Spinal cord (tissue), 10 donors: ENCODE measurements around the gene AXIN2. TPM values are rescaled to one million over a fixed set of nuclear protein-coding genes. Genes with fewer than 3 reads are reported as not detected.

Experiments
- DNase-seq, 6 donors: peaks; one replicate each; pipeline versions ENCODE4 v3.0.0 to v3.0.0-alpha.2; 2013 to 2015; ENCODE audit warnings: low spot score in 6 of 6, low read depth in 4 of 6
- H3K27ac ChIP-seq: one replicate; pipeline ENCODE4 v1.5.1; 2013; ENCODE audit warnings: low read depth, low read length, control low read depth
- H3K27me3 ChIP-seq: one replicate; pipeline ENCODE4 v1.6.1; 2013; ENCODE audit warnings: low read length; ENCODE audit not compliant: control insufficient read depth, insufficient read depth
- H3K36me3 ChIP-seq: one replicate; pipeline ENCODE4 v1.6.1; 2013; ENCODE audit warnings: low read length; ENCODE audit not compliant: control insufficient read depth, insufficient read depth
- H3K4me1 ChIP-seq: one replicate; pipeline ENCODE4 v1.6.1; 2013; ENCODE audit warnings: low read length; ENCODE audit not compliant: control insufficient read depth, insufficient read depth
- H3K4me3 ChIP-seq: one replicate; pipeline ENCODE4 v1.5.1; 2013; ENCODE audit warnings: low read depth, low read length, control low read depth
- H3K9me3 ChIP-seq: one replicate; pipeline ENCODE4 v1.6.1; 2013; ENCODE audit warnings: low read length; ENCODE audit not compliant: control insufficient read depth, insufficient read depth
- WGBS: methylation state at CpG from one replicate; pipeline ENCODE4 v1.1.5; 2013; ENCODE audit warnings: missing lambda C conversion rate; ENCODE audit not compliant: insufficient coverage; 5-methylcytosine and 5-hydroxymethylcytosine counted together
- polyA plus RNA-seq, 2 donors: library from polyadenylated mRNA; unstranded; fragments of 120-200 nt; gene quantifications; one replicate each; pipeline ENCODE4 v1.2.1, GENCODE V29; 2013; ENCODE audit not compliant: insufficient read length in 2 of 2
- total RNA-seq, 2 donors: library from RNA; depleted of rRNA in 1 of 2; stranded (reverse); fragments of 120-200 nt in 1 of 2; fragments of >200 nt in 1 of 2; gene quantifications; one replicate each; pipeline versions ENCODE4 v1.2.3 to v1.2.4, GENCODE V29; 2013 to 2014
- donor health status: healthy.

Gene AXIN2
- total and polyA plus RNA-seq, 4 donors = 17.4 to 51.4 (median 33.4) TPM

DNA sequence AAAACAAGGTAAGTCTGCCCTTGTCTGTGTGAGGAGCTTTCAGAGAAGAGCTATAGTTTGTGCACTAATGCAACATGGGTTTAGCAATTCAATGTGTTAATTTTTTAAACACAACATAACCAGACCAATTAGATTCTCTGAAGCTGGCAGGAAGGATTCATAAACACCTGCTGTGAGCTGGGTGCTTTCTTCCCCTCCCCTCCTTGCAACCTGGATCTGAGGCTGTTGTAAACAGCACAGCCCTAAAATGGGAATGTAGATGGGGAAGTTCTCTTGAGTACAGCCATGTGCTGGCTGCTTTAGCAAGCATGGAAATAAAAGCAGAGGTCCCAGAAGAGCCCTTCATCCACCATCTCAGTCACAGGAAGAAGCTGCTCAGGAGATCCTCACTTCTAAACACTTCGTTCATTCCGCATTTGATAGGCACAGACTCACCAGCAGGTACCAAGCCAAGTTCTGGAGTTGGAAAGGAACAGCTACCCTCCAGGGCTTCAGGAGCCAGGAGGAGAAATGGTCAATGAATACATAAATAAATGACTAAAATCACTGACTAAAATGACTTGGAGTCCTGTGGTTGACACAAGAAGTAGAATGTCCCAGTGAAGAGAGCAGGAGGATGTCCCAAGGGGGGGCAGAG, 21.7 kb downstream of the AXIN2 start:
- peak in 2 of 6 donors; percentile 60 to 88 for DNase-seq
- Histone ChIP-seq H3K27me3 (no peaks in the 10 kb centered on the region), H3K4me3 (no peak overlapping the region), H3K4me1 (peaks cover 69% of the 10 kb centered on the region), H3K36me3 (peaks cover 47% of the 10 kb centered on the region), H3K27ac (peak overlapping the region; percentile 79), H3K9me3 (no peaks in the 10 kb centered on the region)
- no CpG with 5 or more reads among the region's 2 CpGs for WGBS

DNA sequence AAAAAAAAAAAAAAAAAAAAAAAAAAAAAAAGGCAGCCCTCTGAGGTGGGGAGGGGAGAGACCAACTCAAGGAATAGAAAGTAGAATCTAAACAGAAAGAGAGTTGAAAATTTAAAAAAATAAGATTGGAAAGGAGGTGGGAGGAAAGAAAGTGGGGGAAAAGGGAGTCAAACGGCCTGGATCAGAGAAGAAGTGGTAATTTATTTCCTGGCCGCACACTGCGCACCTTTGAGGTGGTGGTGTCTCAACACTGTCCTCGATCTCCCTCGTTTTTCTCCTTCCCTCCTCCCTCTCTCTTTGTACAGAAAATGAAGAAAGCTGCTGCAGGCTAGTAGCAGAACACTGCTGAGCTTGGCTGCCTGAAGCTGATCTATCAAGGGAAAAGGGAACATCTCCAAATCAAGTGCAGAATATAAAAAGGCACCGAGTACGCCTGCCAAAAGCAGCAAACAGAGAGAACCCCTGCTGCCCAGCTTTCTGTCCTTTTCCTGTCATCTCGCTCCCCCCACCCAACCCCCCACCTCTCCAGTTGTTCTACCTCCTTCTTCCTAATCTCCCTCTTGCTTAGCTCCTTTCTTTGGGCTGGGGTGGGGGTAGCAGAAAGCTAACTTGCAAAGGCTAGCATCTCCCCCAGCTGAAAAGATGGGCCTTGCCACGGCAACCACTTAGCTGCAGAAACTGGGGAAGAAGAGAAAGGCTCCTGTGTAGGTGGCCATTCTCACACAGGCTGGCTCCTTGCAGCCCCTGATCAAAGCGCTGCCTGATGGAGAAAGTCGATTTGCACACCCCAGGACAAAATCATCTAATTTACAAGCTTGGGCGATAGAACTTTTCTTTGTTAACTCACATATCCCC, 22.5 kb downstream of the AXIN2 start:
- 8% methylated on average over 2 of the region's 12 CpGs for WGBS
- Histone ChIP-seq H3K9me3 (no peaks in the 10 kb centered on the region), H3K27me3 (no peaks in the 10 kb centered on the region), H3K27ac (peak overlapping the region; percentile 79), H3K4me1 (peaks cover 71% of the 10 kb centered on the region), H3K36me3 (peaks cover 51% of the 10 kb centered on the region), H3K4me3 (no peak overlapping the region)
- peak in 2 of 6 donors; percentile 92 to 93 for DNase-seq

DNA sequence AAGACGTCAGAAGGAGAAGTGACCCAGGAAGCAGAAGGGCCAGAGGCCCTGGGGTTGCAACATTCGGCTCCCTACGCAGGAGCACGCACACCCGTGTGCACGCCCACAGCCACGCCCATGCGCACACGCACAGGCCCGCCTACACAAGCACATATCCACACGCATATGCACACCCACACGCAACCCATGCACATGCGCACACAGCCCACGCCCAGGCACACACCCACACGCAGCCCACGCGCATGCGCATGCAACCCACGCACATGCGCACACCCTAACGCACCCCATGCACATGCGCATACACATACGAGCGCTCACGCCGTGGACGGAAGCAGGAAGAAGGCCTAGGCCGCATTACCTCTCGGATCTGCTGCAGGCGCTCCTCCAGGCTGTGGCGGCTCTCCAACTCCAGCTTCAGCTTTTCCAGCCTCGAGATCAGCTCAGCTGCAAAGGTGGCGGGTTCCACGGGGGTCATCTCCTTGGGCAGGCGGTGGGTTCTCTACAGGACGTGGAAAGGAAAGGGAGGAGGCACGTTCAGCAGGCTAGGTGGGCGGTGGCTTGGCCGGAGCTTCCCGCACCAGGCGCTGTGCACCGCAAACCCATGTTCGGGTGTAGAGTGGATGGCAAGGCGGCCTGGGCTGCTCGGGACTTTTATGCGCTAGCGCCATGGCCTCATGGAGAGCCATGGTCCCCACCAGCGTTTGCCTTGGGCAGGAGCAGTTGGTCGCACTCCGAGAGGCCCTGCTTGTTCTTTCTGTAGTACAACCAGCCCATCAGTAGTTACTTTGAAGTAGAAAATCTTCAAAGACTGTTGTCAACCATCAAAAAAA, 23.4 kb downstream of the AXIN2 start:
- peak overlapping the region; percentile 79 for H3K27ac ChIP-seq
- no peak for DNase-seq

DNA sequence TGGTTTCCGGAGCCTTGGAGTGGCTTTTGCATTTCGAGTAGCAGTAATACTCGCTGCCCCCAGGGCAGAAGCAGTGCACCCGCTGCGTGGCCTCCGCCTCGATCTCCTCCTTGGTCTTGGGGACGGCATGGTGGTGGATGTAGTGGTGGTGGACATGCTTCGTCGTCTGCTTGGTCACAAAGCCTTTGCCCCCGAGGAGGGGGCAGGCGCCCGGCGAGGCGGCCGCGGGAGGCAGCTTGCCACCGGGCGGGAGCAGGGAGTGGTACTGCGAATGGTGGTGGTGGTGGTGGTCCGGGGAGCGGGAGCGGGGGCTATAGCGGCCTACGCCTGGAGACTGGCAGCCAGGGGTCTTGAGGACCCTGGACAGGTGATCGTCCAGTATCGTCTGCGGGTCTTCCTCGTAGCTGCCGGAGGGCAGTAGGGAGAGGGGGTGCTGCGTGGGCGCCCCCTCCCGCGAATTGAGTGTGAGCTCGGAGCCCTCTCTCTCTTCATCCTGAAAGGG, 24.1 kb downstream of the AXIN2 start:
- peaks cover 82% of the 10 kb centered on the region for H3K4me1 ChIP-seq
- H3K9me3 ChIP-seq = no peaks in the 10 kb centered on the region
- WGBS = 96% methylated on average over 27 of the region's 35 CpGs
- H3K36me3 ChIP-seq = peaks cover 66% of the 10 kb centered on the region
- no peak for DNase-seq
- H3K27me3 ChIP-seq = no peaks in the 10 kb centered on the region
- H3K27ac ChIP-seq = no peak overlapping the region
- H3K4me3 ChIP-seq = no peak overlapping the region

More for the DNA sequence above, 23.4 kb downstream of the AXIN2 start:
- Histone ChIP-seq H3K36me3 (peaks cover 60% of the 10 kb centered on the region), H3K9me3 (no peaks in the 10 kb centered on the region), H3K4me1 (peaks cover 75% of the 10 kb centered on the region), H3K4me3 (no peak overlapping the region), H3K27me3 (no peaks in the 10 kb centered on the region)
- WGBS = 82% methylated on average over 44 of the region's 50 CpGs

DNA sequence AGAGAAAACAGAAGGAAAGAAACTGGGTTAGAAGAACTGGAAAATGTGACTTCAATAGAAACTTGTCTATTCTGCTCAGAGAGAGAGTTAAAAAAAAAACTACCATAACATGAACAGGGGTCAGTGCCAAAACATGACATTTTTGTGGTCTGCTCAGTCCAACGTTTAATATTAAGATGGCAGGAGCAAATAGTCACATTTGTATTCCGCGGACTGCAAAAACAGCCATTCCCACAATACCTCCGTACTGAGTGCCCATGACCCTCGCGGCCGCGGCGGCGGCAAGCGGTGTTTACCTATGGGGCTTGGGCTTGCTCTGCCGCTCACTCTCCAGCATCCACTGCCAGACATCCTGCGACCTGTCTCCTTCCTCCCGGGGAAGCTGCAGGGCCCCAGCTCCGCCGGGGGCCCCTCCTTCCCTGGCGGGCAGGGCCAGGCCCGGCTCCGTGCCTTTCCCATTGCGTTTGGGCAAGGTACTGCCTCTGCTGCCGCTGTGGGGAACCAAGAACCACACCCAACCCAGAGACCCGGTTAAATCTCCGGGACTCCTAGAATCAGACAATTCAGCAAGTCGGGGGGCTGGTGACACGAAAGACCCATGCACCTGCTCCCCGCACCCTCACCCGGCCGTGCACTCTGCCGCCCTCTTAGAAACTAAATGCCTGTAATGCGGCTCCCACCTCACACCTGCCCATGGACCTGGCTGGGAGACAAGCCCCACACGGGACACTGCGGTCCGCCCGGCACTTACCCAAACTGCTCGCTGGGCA, 24.7 kb downstream of the AXIN2 start:
- Histone ChIP-seq H3K27ac (no peak overlapping the region), H3K27me3 (no peaks in the 10 kb centered on the region), H3K4me3 (no peak overlapping the region), H3K36me3 (peaks cover 70% of the 10 kb centered on the region), H3K9me3 (no peaks in the 10 kb centered on the region), H3K4me1 (peaks cover 87% of the 10 kb centered on the region)
- no peak for DNase-seq
- WGBS = 90% methylated on average over 23 of the region's 35 CpGs

DNA sequence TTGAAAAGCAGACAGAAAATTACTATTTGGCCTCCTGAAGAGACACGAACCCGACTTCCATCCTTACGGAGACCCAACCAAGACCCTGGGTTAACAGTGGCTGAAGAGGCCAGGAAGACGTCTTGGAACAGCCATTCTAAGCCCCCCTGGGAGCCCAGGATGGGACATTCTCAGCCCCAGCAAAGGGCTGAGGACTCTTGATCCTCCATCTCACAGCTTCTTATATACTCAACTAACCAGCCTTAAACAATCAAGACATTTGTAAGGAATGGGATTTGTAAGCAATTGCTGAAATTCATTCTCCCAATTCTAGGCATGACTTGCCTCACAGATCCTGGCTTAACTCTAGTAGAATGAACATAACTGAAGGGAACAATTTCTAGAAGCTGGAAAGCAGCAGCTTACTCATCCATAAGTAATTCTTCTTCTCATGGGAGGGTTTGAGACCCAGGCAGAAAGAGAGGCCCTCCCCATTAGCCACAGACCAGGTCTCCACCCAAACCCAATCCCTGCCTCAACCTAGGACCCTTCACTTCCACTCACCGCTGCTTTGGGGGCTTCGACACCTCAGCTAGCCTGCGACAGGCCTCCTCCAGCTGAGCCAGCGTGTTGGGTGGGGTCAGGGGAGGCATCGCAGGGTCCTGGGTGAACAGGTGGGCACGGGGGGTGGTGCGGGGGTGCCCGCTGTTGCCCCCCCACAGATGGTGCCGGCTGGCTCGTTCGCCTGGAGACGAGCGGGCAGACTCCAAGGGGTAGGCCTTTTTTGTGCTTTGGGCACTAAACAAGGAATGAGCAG, 25.5 kb downstream of the AXIN2 start:
- Histone ChIP-seq H3K4me1 (peaks cover 89% of the 10 kb centered on the region), H3K9me3 (no peaks in the 10 kb centered on the region), H3K27ac (no peak overlapping the region), H3K27me3 (no peaks in the 10 kb centered on the region), H3K36me3 (peaks cover 67% of the 10 kb centered on the region), H3K4me3 (no peak overlapping the region)
- DNase-seq = no peak
- WGBS = 89% methylated on average over 14 of the region's 17 CpGs

DNA sequence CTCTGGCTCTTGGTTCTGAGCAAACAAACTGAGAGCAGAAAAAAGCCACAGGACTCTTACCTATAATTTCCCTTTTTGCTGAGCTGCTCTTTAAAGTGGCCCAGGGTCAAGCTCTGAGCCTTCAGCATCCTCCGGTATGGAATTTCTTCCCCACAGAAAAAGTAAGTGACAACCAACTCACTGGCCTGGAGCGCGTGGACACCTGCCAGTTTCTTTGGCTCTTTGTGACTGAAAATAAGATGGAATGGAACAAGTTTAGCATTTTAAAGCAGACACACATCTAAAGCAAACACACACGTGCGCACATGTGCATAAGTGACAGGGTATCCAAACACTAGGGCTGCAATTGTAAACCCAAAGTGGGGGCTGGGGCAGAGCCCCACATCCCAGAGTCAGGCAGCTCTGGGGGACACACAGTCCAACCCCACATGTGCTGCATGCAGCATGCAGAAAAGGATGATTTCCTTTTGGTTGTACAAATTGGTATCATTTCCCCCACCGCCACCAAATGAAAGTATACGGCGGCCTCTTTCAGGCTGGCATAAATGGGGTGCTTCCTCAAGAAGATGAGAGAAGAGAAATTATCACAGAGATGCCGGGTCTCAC, 27.5 kb downstream of the AXIN2 start:
- peaks cover 74% of the 10 kb centered on the region for H3K36me3 ChIP-seq
- peak overlapping the region; percentile 10 for H3K27ac ChIP-seq
- DNase-seq = peak in 1 of 6 donors; percentile 45
- no peaks in the 10 kb centered on the region for H3K27me3 ChIP-seq
- 42% methylated on average over 2 of the region's 9 CpGs for WGBS
- H3K9me3 ChIP-seq = no peaks in the 10 kb centered on the region
- no peak overlapping the region for H3K4me3 ChIP-seq
- H3K4me1 ChIP-seq = peaks cover 84% of the 10 kb centered on the region

DNA sequence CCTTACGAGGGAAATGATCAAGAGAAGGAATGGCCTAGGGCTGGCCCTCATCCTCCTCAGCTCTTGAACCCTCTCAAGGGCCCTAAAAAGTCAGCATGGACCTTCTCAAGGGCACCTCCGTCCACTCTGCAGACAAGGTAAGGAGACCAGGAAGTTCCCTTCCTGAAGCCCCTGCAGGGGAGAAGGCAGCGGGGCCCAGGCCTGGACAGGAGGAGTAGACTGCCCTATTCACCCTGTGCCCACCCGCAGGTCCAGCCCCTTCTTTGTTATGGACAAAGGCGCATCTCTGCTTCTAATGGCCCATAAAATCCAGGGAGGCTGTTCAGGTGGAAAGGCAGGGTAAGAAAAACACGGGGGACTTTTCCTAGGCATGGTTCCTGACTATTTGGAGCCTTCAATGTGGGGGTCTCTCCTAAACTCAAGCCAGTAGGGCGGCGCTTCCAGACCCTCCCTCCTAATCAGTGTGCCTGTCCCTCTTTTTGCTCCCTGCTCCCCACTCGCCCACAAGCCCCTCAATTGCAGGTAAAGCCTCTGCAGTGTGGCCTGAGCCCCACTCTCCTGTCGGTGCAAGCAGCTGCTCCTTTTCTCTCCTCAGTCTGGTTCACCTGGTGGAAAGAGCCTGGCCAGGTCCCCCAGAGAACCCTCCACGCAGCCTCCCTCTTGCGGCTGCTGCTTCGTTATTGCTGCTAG, 28.2 kb downstream of the AXIN2 start:
- Histone ChIP-seq H3K9me3 (no peaks in the 10 kb centered on the region), H3K4me1 (peaks cover 76% of the 10 kb centered on the region), H3K36me3 (peaks cover 76% of the 10 kb centered on the region), H3K27ac (peak overlapping the region; percentile 6), H3K27me3 (no peaks in the 10 kb centered on the region), H3K4me3 (no peak overlapping the region)
- WGBS = 74% methylated on average over 10 of the region's 13 CpGs
- no peak for DNase-seq
